ENCODE data around the gene ZNF12. TPM values are rescaled to one million over a fixed set of nuclear protein-coding genes. Genes with fewer than 3 reads are reported as not detected.
"Not testable (repeated sequence)": the region's sequence is repeated elsewhere in the genome, so short reads cannot be mapped to it uniquely, and the experiment has no call there.

Gene ZNF12
- total RNA-seq, 1 donor from 2014 or later, result 30.8 TPM

GRCh38 chr7:6729492-6730342 is 23.0 kb upstream of the ZNF12 start:
- Mint-ChIP-seq H3K27me3 (ENCODE audit: unreplicated experiment) (no peaks in the 10 kb centered on the region), H3K27ac (ENCODE audit: unreplicated experiment) (peak overlapping the region; percentile 72), H3K36me3 (ENCODE audit: low read depth, unreplicated experiment) (peaks cover 16% of the 10 kb centered on the region), H3K4me3 (ENCODE audit: unreplicated experiment) (peak overlapping the region; percentile 96), H3K4me1 (ENCODE audit: unreplicated experiment) (peaks cover 2% of the 10 kb centered on the region), H3K9me3 (ENCODE audit: unreplicated experiment) (no peaks in the 10 kb centered on the region)
- DNase-seq (ENCODE audit: low spot score), result peak; percentile 80
- TF ChIP-seq CTCF (IDR thresholded peaks at IDR 0.05; ENCODE audit: unreplicated experiment), result no peak

- H3K36me3 Mint-ChIP-seq (ENCODE audit: low read depth, unreplicated experiment), result peaks cover 11% of the 10 kb centered on the region
- H3K4me3 Mint-ChIP-seq (ENCODE audit: unreplicated experiment), result peak overlapping the region; percentile 96
- H3K27ac Mint-ChIP-seq (ENCODE audit: unreplicated experiment), result peak overlapping the region; percentile 72
- H3K4me1 Mint-ChIP-seq (ENCODE audit: unreplicated experiment); DNase-seq (ENCODE audit: low spot score); H3K9me3 Mint-ChIP-seq (ENCODE audit: unreplicated experiment); H3K27me3 Mint-ChIP-seq (ENCODE audit: unreplicated experiment): not testable (repeated sequence)
Measured at GRCh38 chr7:6728893-6729491, 22.2 kb upstream of the ZNF12 start.

- Mint-ChIP-seq H3K27ac (ENCODE audit: unreplicated experiment) (no peak overlapping the region), H3K9me3 (ENCODE audit: unreplicated experiment) (no peaks in the 10 kb centered on the region), H3K27me3 (ENCODE audit: unreplicated experiment) (no peaks in the 10 kb centered on the region), H3K4me1 (ENCODE audit: unreplicated experiment) (peaks cover 2% of the 10 kb centered on the region), H3K4me3 (ENCODE audit: unreplicated experiment) (no peak overlapping the region), H3K36me3 (ENCODE audit: low read depth, unreplicated experiment) (peaks cover 4% of the 10 kb centered on the region)
- TF ChIP-seq CTCF (IDR thresholded peaks at IDR 0.05; ENCODE audit: unreplicated experiment), result no peak
- DNase-seq (ENCODE audit: low spot score), result no peak
Measured at GRCh38 chr7:6727663-6728062, 20.9 kb upstream of the ZNF12 start.

GRCh38 chr7:6726341-6726740 is 19.6 kb upstream of the ZNF12 start:
- not testable (repeated sequence) for H3K4me1 Mint-ChIP-seq (ENCODE audit: unreplicated experiment); H3K36me3 Mint-ChIP-seq (ENCODE audit: low read depth, unreplicated experiment); H3K27ac Mint-ChIP-seq (ENCODE audit: unreplicated experiment); H3K9me3 Mint-ChIP-seq (ENCODE audit: unreplicated experiment); H3K4me3 Mint-ChIP-seq (ENCODE audit: unreplicated experiment); H3K27me3 Mint-ChIP-seq (ENCODE audit: unreplicated experiment); DNase-seq (ENCODE audit: low spot score)

GRCh38 chr7:6725003-6725402 is 18.3 kb upstream of the ZNF12 start:
- Mint-ChIP-seq H3K9me3 (ENCODE audit: unreplicated experiment) (no peaks in the 10 kb centered on the region), H3K27ac (ENCODE audit: unreplicated experiment) (no peak overlapping the region), H3K27me3 (ENCODE audit: unreplicated experiment) (peaks cover 12% of the 10 kb centered on the region), H3K4me3 (ENCODE audit: unreplicated experiment) (no peak overlapping the region), H3K36me3 (ENCODE audit: low read depth, unreplicated experiment) (no peaks in the 10 kb centered on the region), H3K4me1 (ENCODE audit: unreplicated experiment) (peaks cover 2% of the 10 kb centered on the region)
- TF ChIP-seq CTCF (IDR thresholded peaks at IDR 0.05; ENCODE audit: unreplicated experiment), result no peak
- DNase-seq (ENCODE audit: low spot score), result no peak

GRCh38 chr7:6724351-6724750 is 17.6 kb upstream of the ZNF12 start:
- not testable (repeated sequence) for H3K36me3 Mint-ChIP-seq (ENCODE audit: low read depth, unreplicated experiment); DNase-seq (ENCODE audit: low spot score); H3K4me3 Mint-ChIP-seq (ENCODE audit: unreplicated experiment); H3K27ac Mint-ChIP-seq (ENCODE audit: unreplicated experiment); H3K9me3 Mint-ChIP-seq (ENCODE audit: unreplicated experiment); H3K4me1 Mint-ChIP-seq (ENCODE audit: unreplicated experiment)
- H3K27me3 Mint-ChIP-seq (ENCODE audit: unreplicated experiment), result peaks cover 12% of the 10 kb centered on the region

All from endothelial cell (in vitro differentiated cells).